CD4-positive, alpha-beta T cell treated with Interleukin-17A for 4 hours (primary cell): ENCODE measurements around the gene DENND5B.
"Not testable (repeated sequence)": the region's sequence is repeated elsewhere in the genome, so short reads cannot be mapped to it uniquely, and the experiment has no call there.

Experiments used
- DNase-seq: peaks from one replicate; pipeline ENCODE4 v3.0.0-alpha.2; 2020; ENCODE audit warnings: mixed read lengths

The DENND5B gene

DNA sequence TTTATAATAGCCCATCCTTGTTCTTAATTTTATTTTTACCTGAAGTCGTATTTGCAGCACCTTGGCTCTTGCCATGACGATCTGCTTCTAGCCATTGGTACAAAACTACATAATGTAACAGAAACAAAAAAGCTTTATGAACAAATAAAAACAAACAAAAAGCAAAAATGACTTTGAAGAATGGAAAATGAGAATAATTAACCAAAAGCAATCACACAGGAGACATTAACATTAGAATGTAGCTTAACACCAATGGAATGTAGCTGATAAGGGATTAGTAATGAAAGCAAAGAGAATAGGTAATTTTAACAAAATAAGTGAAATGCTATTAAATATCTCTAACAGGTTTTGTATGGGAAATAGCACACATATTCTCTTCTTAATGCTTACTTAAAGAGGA is 91.4 kb downstream of the DENND5B start:
- DNase-seq: no peak

DNA sequence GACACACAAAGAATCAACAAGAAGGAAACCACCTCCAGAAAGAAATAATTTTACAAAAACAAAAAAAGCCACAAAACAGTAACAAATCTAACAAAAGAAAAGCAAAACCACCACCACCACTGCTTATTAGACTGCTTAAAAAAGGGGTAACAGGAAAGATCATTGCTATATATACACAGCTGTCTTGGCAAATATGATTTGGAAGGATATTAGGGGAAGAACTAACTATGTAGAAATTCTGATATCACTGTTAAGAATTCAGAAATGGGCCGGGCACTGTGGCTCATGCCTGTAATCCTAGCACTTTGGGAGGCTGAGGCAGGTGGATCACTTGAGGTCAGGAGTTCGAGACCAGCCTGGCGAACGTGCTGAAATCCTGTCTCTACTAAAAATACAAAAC is 92.5 kb downstream of the DENND5B start:
- DNase-seq: no peak

- DNase-seq: no peak
These were observed 94.7 kb downstream of the DENND5B start for GRCh38 chr12:31496257-31496656.

DNA sequence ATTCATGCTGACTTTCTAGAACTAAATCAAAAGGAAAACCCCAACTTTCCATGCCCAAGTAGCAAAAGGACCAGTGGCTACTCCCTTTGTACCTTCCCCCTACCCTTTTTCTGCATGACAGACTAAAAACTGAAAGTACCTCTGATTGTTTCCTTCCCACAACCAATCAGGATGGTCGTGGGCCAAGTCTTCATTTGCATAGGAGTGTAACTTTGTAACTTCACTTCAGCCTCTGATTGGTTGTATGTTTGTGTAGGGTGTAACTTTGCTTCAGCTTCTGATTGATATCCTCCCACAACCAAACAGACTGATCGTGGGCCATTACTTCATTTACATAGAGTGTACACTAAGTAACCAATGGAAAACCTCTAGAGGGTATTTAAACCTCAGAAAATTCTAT is 96.5 kb downstream of the DENND5B start:
- no peak for DNase-seq

DNA sequence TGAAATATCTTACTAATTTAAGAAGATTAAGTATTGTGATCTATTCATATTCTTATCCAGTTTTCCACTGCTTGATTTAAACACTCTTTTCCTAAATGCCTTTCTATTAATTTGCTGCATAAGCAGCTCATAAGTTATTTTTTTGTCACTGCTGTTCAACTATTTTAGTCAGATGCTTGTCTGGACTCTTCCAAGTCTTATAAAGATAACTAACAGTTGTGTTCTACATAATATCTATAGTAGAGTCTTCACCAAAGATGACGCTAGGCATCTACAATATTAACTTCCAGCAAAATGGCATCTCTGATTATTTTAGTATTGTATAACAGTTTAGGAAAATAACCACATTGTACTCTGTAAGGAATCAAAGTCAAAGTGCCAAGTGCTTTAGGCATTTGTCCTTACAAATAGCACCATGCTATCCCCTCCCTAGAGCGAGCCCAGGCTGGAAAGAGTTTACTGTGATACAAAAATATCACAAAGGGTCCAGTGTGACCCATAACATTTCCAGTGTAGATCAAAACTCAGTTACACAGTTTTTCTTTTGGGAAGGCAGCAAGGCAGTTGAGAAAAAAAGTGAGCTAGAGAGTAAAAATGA is 98.2 kb downstream of the DENND5B start:
- DNase-seq: no peak

- DNase-seq: no peak
These were observed 98.9 kb downstream of the DENND5B start for GRCh38 chr12:31491841-31492598.

DNA sequence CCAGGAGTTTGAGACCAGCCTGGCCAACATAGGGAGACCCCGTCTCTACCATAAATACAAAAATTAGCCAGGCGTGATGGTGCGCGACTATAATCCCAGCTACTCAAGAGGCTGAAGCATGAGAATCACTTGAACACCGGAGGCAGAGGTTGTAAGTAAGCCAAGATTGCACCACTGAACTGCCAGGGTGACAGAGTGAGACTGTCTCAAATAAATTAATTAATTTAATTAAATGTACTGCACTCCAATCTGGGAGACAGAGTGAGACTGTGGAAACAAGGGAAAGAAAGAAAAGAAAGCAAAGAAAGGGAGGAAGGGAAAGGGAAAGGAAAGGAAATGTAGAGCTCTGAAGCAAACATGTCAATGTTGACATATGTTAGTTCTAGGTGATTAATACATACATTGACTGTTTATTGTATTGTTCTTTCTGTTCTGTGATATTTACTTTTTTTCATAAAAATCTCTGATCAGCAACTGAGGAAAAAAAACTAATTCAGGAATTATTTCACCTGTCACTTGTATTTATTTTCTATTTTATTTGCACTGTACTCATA is 99.6 kb downstream of the DENND5B start:
- DNase-seq: no peak

GRCh38 chr12:31488737-31489338 is 102.1 kb downstream of the DENND5B start:
- DNase-seq: no peak

GRCh38 chr12:31485571-31485970 is 105.4 kb downstream of the DENND5B start:
- no peak for DNase-seq

GRCh38 chr12:31482816-31483215 is 108.1 kb downstream of the DENND5B start:
- no peak for DNase-seq

- DNase-seq: no peak
These were observed 109.5 kb downstream of the DENND5B start for GRCh38 chr12:31481415-31481814.

DNA sequence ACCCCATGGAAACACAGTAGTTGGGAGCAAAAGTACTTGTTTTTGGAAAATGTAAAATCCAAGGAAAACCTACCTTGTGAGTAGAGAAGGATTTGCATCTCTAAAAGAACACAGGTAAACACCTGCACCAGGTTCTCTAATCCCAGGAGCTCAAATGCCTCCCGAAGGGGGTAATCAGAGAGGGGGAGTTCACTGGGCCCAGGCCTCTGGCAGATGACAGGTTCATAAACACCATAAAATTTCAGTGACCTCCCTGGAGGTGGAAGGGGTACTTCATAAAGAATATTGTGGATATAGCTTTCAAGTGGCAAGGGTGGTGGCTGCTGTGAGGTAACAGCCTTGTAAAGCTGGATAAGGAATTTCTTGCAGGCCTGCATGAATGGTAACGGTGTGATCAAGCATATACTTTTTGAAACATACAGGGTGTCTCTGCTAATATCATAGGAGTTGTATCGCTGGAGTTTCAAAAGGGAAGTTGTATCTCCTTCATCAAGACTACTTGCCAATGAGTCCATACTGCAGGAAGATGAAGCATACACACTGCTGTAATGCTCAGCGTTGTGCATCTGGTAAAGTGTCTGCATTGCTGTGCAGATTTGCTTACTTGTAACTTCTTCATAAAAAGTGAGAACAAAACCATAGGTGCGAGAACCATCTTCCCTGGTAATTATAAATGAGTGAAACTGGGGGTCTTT is 111.3 kb downstream of the DENND5B start:
- no peak for DNase-seq

- no peak for DNase-seq
These were observed 112.0 kb downstream of the DENND5B start for GRCh38 chr12:31478898-31479297.

GRCh38 chr12:31478425-31478824 is 112.5 kb downstream of the DENND5B start:
- DNase-seq: no peak

GRCh38 chr12:31477687-31478086 is 113.2 kb downstream of the DENND5B start:
- DNase-seq: no peak

DNA sequence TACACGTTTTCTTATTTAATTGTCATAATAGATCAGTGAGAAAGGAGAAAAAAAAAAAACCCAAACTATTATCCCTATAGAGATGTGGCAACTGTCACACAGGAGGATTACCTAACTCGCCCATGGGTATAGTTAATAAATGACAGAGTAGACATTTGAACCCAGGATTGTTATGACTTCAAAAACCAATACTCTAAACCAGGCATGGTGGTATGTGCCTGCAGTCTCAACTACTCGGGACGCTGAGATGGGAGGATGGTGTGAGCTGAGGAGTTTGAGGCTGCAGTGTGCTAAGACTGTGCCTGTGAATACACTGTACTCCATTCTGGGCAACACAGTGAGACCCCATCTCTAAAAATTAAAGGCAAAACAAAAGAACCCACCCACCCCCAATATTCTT is 114.5 kb downstream of the DENND5B start:
- DNase-seq: no peak

DNA sequence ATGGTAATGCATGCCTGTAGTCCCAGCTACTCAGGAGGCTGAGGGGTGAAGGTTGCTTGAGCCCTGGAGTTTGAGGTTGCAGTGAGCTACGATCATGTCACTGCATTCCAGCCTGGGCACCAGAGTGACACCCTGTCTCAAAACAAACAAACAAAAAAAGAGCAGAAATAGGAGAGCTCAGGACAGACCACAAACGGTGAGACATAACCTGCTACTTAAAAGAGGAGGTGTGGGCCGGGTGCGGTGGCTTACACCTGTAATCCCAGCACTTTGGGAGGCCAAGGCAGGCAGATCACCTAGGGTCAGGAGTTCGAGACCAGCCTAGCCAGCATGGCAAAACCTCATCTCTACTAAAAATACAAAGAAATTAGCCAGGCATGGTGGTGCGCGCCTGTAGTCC is 115.3 kb downstream of the DENND5B start:
- DNase-seq: not testable (repeated sequence)

DNA sequence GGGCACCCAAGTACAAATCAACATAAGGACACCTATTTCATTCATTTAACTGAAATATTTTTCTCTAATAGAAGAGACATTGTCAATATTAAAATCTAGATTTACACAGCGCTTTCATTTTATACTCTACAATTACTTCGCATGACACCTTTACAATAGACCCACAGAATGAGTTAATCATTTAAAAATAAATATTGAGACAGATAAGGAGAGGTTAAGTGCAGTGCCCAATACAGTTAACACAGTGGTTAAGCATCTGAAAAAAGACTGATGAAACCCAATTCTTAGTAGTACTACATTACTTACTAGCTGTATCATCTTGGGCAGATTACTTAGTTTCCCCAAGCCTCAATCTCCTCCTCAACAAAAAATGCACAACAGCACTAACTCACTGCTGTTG is 116.2 kb downstream of the DENND5B start:
- no peak for DNase-seq

DNA sequence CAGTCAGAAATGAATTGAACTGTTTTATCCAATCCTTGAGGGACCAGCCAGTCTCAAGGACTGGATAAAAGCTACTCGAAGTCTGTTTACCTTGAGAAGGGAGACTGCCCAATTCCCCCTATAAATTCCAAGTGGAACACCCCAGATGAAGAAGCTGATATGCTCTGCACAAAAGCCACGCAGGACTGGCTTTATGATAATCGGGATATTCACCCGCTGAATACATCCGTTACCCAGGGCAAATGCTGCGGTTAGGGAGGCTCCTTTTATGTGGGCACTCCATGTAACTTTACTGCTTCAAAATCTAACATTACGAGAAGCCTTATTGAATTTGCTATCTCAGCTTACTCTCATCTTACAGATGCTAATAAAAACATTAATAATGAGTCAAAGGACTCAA is 119.1 kb downstream of the DENND5B start:
- DNase-seq: no peak

DNA sequence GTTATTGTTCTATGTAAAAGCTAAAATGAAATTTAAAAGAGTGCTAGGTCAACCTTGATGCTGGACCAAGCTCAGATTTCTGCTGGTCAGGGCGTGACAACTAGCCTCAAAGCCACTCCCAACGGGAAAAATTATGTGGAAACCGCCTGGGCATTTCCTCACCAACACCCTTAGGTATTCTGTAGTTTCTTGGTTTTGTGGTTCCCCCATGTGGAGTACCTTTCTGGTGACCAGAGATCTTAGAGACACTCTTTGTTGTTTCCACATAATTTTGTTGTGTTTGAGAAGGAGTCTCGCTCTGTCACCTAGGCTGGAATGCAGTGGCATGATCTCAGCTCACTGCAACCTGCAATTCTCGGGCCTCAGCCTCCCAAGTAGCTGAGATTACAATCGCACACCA is 119.9 kb downstream of the DENND5B start:
- DNase-seq: no peak

DNA sequence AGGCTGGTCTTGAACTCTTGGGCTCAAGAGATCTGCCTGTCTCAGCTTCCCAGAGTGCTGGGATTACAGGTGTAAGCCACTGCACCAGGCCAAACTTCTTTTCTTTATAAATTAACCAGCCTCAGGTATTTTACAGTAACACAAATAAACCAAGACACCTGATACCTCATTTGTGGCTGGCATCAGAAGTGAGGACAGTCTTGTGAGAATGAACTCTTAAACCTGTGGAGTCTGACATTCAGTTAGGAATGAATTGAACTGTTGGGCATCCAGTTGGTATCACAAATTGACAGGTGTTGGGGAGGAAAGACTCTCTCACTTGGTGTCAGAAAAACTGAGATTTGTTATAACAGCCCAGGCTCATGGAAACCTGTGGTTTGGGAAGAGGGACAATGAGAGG is 120.5 kb downstream of the DENND5B start:
- no peak for DNase-seq

DNA sequence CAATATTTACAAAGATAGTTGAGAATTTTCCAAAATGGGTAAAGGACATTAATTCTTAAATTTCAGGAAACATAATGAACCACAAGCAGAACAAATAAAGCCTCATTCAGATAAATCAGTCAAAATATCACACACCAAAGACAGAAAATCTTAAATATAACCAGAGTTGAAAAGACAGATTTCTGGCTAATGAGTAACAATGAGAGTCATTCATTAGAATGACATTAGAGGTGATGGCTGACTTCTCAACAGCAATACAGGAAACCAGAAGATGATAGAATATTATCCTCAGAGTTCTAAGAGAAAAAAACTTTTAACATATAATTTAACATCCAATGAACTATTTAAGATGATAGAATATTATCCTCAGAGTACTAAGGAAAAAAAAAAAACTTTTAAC is 124.2 kb downstream of the DENND5B start:
- no peak for DNase-seq

DNA sequence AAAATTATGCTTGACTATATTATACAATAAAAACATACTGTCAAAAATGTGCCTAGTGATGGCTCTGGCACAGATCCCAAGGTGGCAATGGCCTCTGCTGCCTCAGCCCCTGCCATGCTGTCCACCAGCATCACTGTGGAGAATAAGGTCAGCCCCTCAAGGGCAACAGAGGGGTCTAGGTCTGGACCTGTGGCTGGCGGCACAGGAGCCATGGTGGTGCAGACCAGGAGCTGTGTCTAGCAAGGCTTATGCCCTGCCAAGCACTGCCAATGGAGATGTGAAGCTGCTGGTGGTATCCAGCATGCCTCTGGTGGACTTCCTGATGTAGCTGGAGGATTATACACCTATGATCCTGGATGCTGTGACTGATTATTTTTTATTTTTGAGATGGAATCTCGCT is 125.9 kb downstream of the DENND5B start:
- no peak for DNase-seq

DNA sequence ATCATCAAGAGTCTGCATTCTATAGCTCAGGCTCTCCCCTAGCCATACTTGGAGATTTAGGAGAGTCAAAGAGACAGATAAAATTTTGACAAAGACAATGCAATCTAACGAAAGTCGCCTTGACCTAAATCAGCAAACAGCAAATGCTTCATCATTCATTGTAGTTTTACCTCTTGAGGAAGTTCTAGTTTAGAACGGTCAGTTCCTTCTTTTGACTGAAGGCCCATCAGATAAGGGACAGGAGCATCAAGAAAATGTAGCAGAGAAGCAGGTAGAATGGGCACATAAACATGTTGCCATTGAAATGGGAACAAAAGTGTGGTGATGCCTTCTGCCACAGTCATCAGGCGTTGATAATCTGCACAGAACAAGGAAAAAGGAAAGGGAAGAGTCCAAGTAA is 130.9 kb downstream of the DENND5B start:
- no peak for DNase-seq
